22Rv1 (cell line): ENCODE results near the gene RAE1.

ENCODE experiments used
- CTCF ChIP-seq: fragments of 450-650 bp; IDR thresholded peaks from 2 replicates; pipeline ENCODE4 v1.5.1; 2017; ENCODE audit warnings: mild to moderate bottlenecking
- ZFX ChIP-seq: fragments of 450-650 bp; IDR thresholded peaks from 2 replicates; pipeline ENCODE4 v1.6.1; 2017; ENCODE audit warnings: antibody characterized with exemption, borderline replicate concordance

GRCh38 chr20:57398231-57398821, 47.3 kb downstream of the RAE1 start:
- TF ChIP-seq CTCF (no peak), ZFX (no peak)
